A549 (cell line): ENCODE measurements around the gene CDC42BPG.

Experiments
- BHLHE40 ChIP-seq: IDR thresholded peaks from 2 replicates; pipeline ENCODE4 v1.6.1; 2012; ENCODE audit warnings: low read depth, low read length, inconsistent platforms
- CHD4 ChIP-seq: fragments of 200-600 bp; sonication (generic); IDR thresholded peaks from 2 replicates; pipeline ENCODE4 v1.6.1; 2016; ENCODE audit warnings: antibody characterized with exemption, mild to moderate bottlenecking, borderline replicate concordance
- CTCF ChIP-seq: fragments of >200 bp; sonication (Bioruptor Twin); formaldehyde crosslinking; IDR thresholded peaks from 3 replicates; pipeline ENCODE4 v1.5.1; 2016
- ELK1 ChIP-seq: fragments of 150-350 bp; IDR thresholded peaks from 2 replicates; pipeline ENCODE4 v1.6.1; 2014; ENCODE audit warnings: low read depth, mild to moderate bottlenecking, low read length
- EP300 ChIP-seq, 2 experiments: fragments of >200 bp; sonication (Bioruptor Twin); formaldehyde crosslinking; IDR thresholded peaks; 2 replicates in 1 of 2; 3 replicates in 1 of 2; pipeline ENCODE4 v1.6.1; 2016 to 2017
- ESRRA ChIP-seq: fragments of 150-350 bp; IDR thresholded peaks from 2 replicates; pipeline ENCODE4 v1.6.1; 2014; ENCODE audit warnings: mild to moderate bottlenecking, low read length, borderline replicate concordance
- MAFK ChIP-seq: fragments of 450-650 bp; IDR thresholded peaks from 2 replicates; pipeline ENCODE4 v1.6.1; 2014; ENCODE audit not compliant: partially characterized antibody
- POLR2A ChIP-seq: IDR thresholded peaks from 2 replicates; pipeline ENCODE4 v1.6.1; 2012; ENCODE audit warnings: mild to moderate bottlenecking, low read length
- RAD21 ChIP-seq, 2 experiments: fragments of >200 bp in 1 of 2; sonication (Bioruptor Twin) in 1 of 2; formaldehyde crosslinking in 1 of 2; IDR thresholded peaks in 1 of 2; conservative IDR thresholded peaks in 1 of 2; 2 replicates in 1 of 2; 3 replicates in 1 of 2; pipeline ENCODE4 v1.6.1; 2012 to 2018; ENCODE audit warnings: inconsistent platforms in 1 of 2
- REST ChIP-seq: fragments of 200-600 bp; sonication (generic); IDR thresholded peaks from 2 replicates; pipeline ENCODE4 v1.6.1; 2016; ENCODE audit warnings: antibody characterized with exemption, mild to moderate bottlenecking, moderate library complexity
- TF ChIP-seq, protein P1 (sequence below): IDR thresholded peaks from 2 replicates; pipeline ENCODE4 v1.6.1; 2012; ENCODE audit warnings: low read depth, borderline replicate concordance
- TF ChIP-seq, protein P2 (sequence below): fragments of >200 bp; sonication (Bioruptor Twin); formaldehyde crosslinking; IDR thresholded peaks from 2 replicates; pipeline ENCODE4 v1.6.1; 2016

DNA sequence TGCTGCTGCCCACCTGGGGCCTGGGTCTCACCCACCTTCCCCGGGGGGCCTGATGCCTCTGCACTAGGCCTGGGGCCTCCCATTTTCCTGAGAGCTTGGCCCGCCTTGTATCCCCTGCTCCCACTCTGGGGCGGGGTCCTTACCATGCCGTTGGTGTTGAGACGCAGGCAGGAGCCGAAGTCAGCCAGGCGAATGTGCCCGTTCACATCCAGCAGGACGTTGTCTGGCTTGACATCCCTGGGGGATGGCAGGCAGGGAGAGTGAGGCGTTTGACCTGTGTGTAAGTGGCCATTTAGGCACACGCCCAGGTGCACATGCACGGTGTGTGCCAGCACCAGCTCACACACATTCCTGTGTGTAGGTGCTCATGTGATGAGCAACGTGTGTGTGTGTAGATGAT lies 5.1 kb downstream of the CDC42BPG start:
- no peak for TF ChIP-seq REST
- no peak for TF ChIP-seq CTCF
- no peak for TF ChIP-seq EP300 (IDR thresholded peaks at IDR 0.05)
- TF ChIP-seq POLR2A, result no peak
- no peak for TF ChIP-seq MAFK
- TF ChIP-seq, protein P1, sequence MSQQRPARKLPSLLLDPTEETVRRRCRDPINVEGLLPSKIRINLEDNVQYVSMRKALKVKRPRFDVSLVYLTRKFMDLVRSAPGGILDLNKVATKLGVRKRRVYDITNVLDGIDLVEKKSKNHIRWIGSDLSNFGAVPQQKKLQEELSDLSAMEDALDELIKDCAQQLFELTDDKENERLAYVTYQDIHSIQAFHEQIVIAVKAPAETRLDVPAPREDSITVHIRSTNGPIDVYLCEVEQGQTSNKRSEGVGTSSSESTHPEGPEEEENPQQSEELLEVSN, result no peak
- TF ChIP-seq, protein P2, sequence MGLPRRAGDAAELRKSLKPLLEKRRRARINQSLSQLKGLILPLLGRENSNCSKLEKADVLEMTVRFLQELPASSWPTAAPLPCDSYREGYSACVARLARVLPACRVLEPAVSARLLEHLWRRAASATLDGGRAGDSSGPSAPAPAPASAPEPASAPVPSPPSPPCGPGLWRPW, result no peak
- no peak for TF ChIP-seq CHD4
- TF ChIP-seq ELK1, result no peak
- TF ChIP-seq RAD21 (conservative IDR thresholded peaks at IDR 0.05 in 1 of 2, IDR thresholded peaks at IDR 0.05 in 1 of 2), result no peak
- no peak for TF ChIP-seq ESRRA
- no peak for TF ChIP-seq BHLHE40
